Measurements from ENCODE around the gene RUNX1. TPM values are rescaled to one million over a fixed set of nuclear protein-coding genes. Genes with fewer than 3 reads are reported as not detected.

RUNX1 gene
- total and polyA plus RNA-seq, 7 experiments from 2014 or later: 27.9 to 154 (median 85.1) TPM

- Mint-ChIP-seq H3K4me3 (peak overlapping the region in 6 of 10 donors; percentile 11 to 34 (median 14)), H3K36me3 (peaks cover 0 to 21% (median 17%) of the 10 kb centered on the region in 5 donors), H3K27me3 (no peaks in the 10 kb centered on the region), H3K27ac (peak overlapping the region in 8 of 9 donors; percentile 27 to 96 (median 70)), H3K4me1 (peaks cover 67 to 100% (median 99%) of the 10 kb centered on the region in 7 donors), H3K9me3 (peaks cover 0 to 4% (median 0%) of the 10 kb centered on the region in 11 donors)
- no peak for ATAC-seq
- no peak overlapping the region for H3K27ac ChIP-seq (ENCODE audit: low read depth, low read length)
- H3K36me3 ChIP-seq (ENCODE audit: control insufficient read depth in 2 of 3, insufficient read depth in 3 of 3, low read length in 3 of 3): no peaks in the 10 kb centered on the region
- peak in 1 of 9 donors; percentile 38 for DNase-seq
- no peaks in the 10 kb centered on the region for H3K27me3 ChIP-seq (ENCODE audit: control insufficient read depth in 2 of 2, insufficient read depth in 2 of 2, low read length in 2 of 2)
- peaks cover 27 to 71% of the 10 kb centered on the region in 2 donors for H3K4me1 ChIP-seq (ENCODE audit: control insufficient read depth in 2 of 2, insufficient read depth in 2 of 2, low read length in 2 of 2)
- intact Hi-C loops (cut with micrococcal nuclease): no loop called here
- H3K4me3 ChIP-seq (ENCODE audit: low read length): no peak overlapping the region
- H3K9me3 ChIP-seq (ENCODE audit: control insufficient read depth in 2 of 3, low read length in 3 of 3): no peaks in the 10 kb centered on the region
- CTCF ChIA-PET: interaction anchor here (0.7 kb wide), 1 partner anchor 41 kb away, joined by 4 read pairs; no protein-coding TSS in a partner anchor
- POLR2A ChIA-PET: interaction anchor here (0.9 to 1.5 kb wide), 4 partner anchors 10 to 51 kb away, joined by 3 to 4 read pairs (median 4); no protein-coding TSS in a partner anchor
Observed at GRCh38 chr21:34942911-34943310, 106.2 kb downstream of the RUNX1 start.

GRCh38 chr21:34941162-34941561 lies 107.9 kb downstream of the RUNX1 start:
- Mint-ChIP-seq H3K4me3 (peak overlapping the region in 6 of 10 donors; percentile 1 to 67 (median 16)), H3K27me3 (no peaks in the 10 kb centered on the region), H3K4me1 (peaks cover 62 to 98% (median 94%) of the 10 kb centered on the region in 7 donors), H3K27ac (peak overlapping the region in 8 of 9 donors; percentile 60 to 96 (median 88)), H3K9me3 (peaks cover 0 to 3% (median 0%) of the 10 kb centered on the region in 11 donors), H3K36me3 (peaks cover 0 to 17% (median 15%) of the 10 kb centered on the region in 5 donors)
- Histone ChIP-seq H3K36me3 (ENCODE audit: control insufficient read depth in 2 of 3, insufficient read depth in 3 of 3, low read length in 3 of 3) (no peaks in the 10 kb centered on the region), H3K27me3 (ENCODE audit: control insufficient read depth in 2 of 2, insufficient read depth in 2 of 2, low read length in 2 of 2) (no peaks in the 10 kb centered on the region), H3K27ac (ENCODE audit: low read depth, low read length) (no peak overlapping the region), H3K4me1 (ENCODE audit: control insufficient read depth in 2 of 2, insufficient read depth in 2 of 2, low read length in 2 of 2) (peaks cover 32 to 80% of the 10 kb centered on the region in 2 donors), H3K9me3 (ENCODE audit: control insufficient read depth in 2 of 3, low read length in 3 of 3) (no peaks in the 10 kb centered on the region), H3K4me3 (ENCODE audit: low read length) (no peak overlapping the region)
- intact Hi-C loops (cut with micrococcal nuclease): loop anchor here in 1 of 2 donors (1.0 kb wide), 1 partner anchor 9 kb away; no protein-coding TSS in a partner anchor
- ATAC-seq (no peak), DNase-seq (no peak)
- POLR2A ChIA-PET: interaction anchor here (0.9 to 1.1 kb wide), 2 partner anchors 18 to 47 kb away, joined by 3 read pairs; no protein-coding TSS in a partner anchor
- CTCF ChIA-PET: interaction anchor here (0.6 kb wide), 1 partner anchor 9 kb away, joined by 3 read pairs; no protein-coding TSS in a partner anchor

GRCh38 chr21:34939673-34940331 lies 109.3 kb downstream of the RUNX1 start:
- peaks cover 0 to 7% (median 4%) of the 10 kb centered on the region in 5 donors for H3K36me3 Mint-ChIP-seq
- H3K4me1 ChIP-seq (ENCODE audit: control insufficient read depth in 2 of 2, insufficient read depth in 2 of 2, low read length in 2 of 2): peaks cover 33 to 80% of the 10 kb centered on the region in 2 donors

GRCh38 chr21:34938089-34938764 lies 110.9 kb downstream of the RUNX1 start:
- Histone ChIP-seq H3K27me3 (ENCODE audit: control insufficient read depth in 2 of 2, insufficient read depth in 2 of 2, low read length in 2 of 2) (no peaks in the 10 kb centered on the region), H3K4me1 (ENCODE audit: control insufficient read depth in 2 of 2, insufficient read depth in 2 of 2, low read length in 2 of 2) (peaks cover 42 to 83% of the 10 kb centered on the region in 2 donors), H3K36me3 (ENCODE audit: control insufficient read depth in 2 of 3, insufficient read depth in 3 of 3, low read length in 3 of 3) (no peaks in the 10 kb centered on the region), H3K27ac (ENCODE audit: low read depth, low read length) (peak overlapping the region; percentile 17), H3K9me3 (ENCODE audit: control insufficient read depth in 2 of 3, low read length in 3 of 3) (no peaks in the 10 kb centered on the region), H3K4me3 (ENCODE audit: low read length) (no peak overlapping the region)
- Mint-ChIP-seq H3K36me3 (peaks cover 0 to 5% (median 4%) of the 10 kb centered on the region in 5 donors), H3K4me3 (peak overlapping the region in 6 of 10 donors; percentile 1 to 41 (median 30)), H3K4me1 (peaks cover 67 to 99% (median 95%) of the 10 kb centered on the region in 7 donors), H3K9me3 (no peaks in the 10 kb centered on the region), H3K27me3 (no peaks in the 10 kb centered on the region), H3K27ac (peak overlapping the region in 8 of 9 donors; percentile 76 to 96 (median 88))
- DNase-seq: no peak
- ChIA-PET POLR2A (no interaction called here), CTCF (no interaction called here)
- intact Hi-C loops (cut with micrococcal nuclease): no loop called here
- no peak for ATAC-seq

More at GRCh38 chr21:34939673-34940331, 109.3 kb downstream of the RUNX1 start:
- intact Hi-C loops (cut with micrococcal nuclease): no loop called here
- Histone ChIP-seq H3K36me3 (ENCODE audit: control insufficient read depth in 2 of 3, insufficient read depth in 3 of 3, low read length in 3 of 3) (no peaks in the 10 kb centered on the region), H3K27me3 (ENCODE audit: control insufficient read depth in 2 of 2, insufficient read depth in 2 of 2, low read length in 2 of 2) (no peaks in the 10 kb centered on the region), H3K27ac (ENCODE audit: low read depth, low read length) (no peak overlapping the region), H3K9me3 (ENCODE audit: control insufficient read depth in 2 of 3, low read length in 3 of 3) (no peaks in the 10 kb centered on the region), H3K4me3 (ENCODE audit: low read length) (no peak overlapping the region)
- no peaks in the 10 kb centered on the region for H3K27me3 Mint-ChIP-seq
- POLR2A ChIA-PET: interaction anchor here (0.5 to 1.3 kb wide), 2 partner anchors 8 to 48 kb away, joined by 3 read pairs; no protein-coding TSS in a partner anchor
- CTCF ChIA-PET: no interaction called here
- H3K4me1 Mint-ChIP-seq: peaks cover 63 to 98% (median 94%) of the 10 kb centered on the region in 7 donors
- DNase-seq (no peak), ATAC-seq (no peak)
- peak overlapping the region in 8 of 9 donors; percentile 60 to 96 (median 84) for H3K27ac Mint-ChIP-seq
- H3K4me3 Mint-ChIP-seq: peak overlapping the region in 4 of 10 donors; percentile 3 to 29 (median 21)
- H3K9me3 Mint-ChIP-seq: no peaks in the 10 kb centered on the region

GRCh38 chr21:34936883-34937563 lies 112.1 kb downstream of the RUNX1 start:
- intact Hi-C loops (cut with micrococcal nuclease): loop anchor here in 1 of 2 donors (1.0 kb wide), 3 partner anchors 8 to 89 kb away; no protein-coding TSS in a partner anchor
- Histone ChIP-seq H3K27me3 (ENCODE audit: control insufficient read depth in 2 of 2, insufficient read depth in 2 of 2, low read length in 2 of 2) (no peaks in the 10 kb centered on the region), H3K4me3 (ENCODE audit: low read length) (no peak overlapping the region), H3K27ac (ENCODE audit: low read depth, low read length) (peak overlapping the region; percentile 81), H3K9me3 (ENCODE audit: control insufficient read depth in 2 of 3, low read length in 3 of 3) (no peaks in the 10 kb centered on the region), H3K4me1 (ENCODE audit: control insufficient read depth in 2 of 2, insufficient read depth in 2 of 2, low read length in 2 of 2) (peaks cover 53 to 82% of the 10 kb centered on the region in 2 donors), H3K36me3 (ENCODE audit: control insufficient read depth in 2 of 3, insufficient read depth in 3 of 3, low read length in 3 of 3) (no peaks in the 10 kb centered on the region)
- H3K9me3 Mint-ChIP-seq: peaks cover 0 to 2% (median 0%) of the 10 kb centered on the region in 11 donors
- ATAC-seq (no peak), DNase-seq (no peak)
- H3K4me1 Mint-ChIP-seq: peaks cover 71 to 99% (median 95%) of the 10 kb centered on the region in 7 donors
- H3K4me3 Mint-ChIP-seq: peak overlapping the region in 8 of 10 donors; percentile 41 to 81 (median 68)
- H3K27me3 Mint-ChIP-seq: no peaks in the 10 kb centered on the region
- H3K27ac Mint-ChIP-seq: peak overlapping the region in 8 of 9 donors; percentile 21 to 97 (median 90)
- ChIA-PET POLR2A (interaction anchor here (0.9 to 3.6 kb wide), 11 partner anchors 10 to 110 kb away, joined by 3 to 12 read pairs (median 4); no protein-coding TSS in a partner anchor), CTCF (interaction anchor here (0.7 to 1.1 kb wide), 4 partner anchors 34 to 110 kb away, joined by 3 to 4 read pairs (median 3); no protein-coding TSS in a partner anchor)
- H3K36me3 Mint-ChIP-seq: peaks cover 0 to 4% (median 0%) of the 10 kb centered on the region in 5 donors

Measured in naive thymus-derived CD4-positive, alpha-beta T cell (primary cell).